Endothelial cell of umbilical vein (primary cell): ENCODE data around the gene ANKRD36. TPM values are rescaled to one million over a fixed set of nuclear protein-coding genes. Genes with fewer than 3 reads are reported as not detected.
"Not testable (repeated sequence)": the region's sequence is repeated elsewhere in the genome, so short reads cannot be mapped to it uniquely, and the experiment has no call there.

Experiments used
- BruUV-seq: library from RNA; stranded (reverse); fragments of 400-500 nt; replicated peaks from 2 replicates; lab custom pipeline; 2021; lab: Mats Ljungman, UMichigan
- CTCF ChIA-PET: fragments of 300-600, 350-600 bp; sonication (Branson Sonifier 250); formaldehyde crosslinking; loops from one replicate; lab custom pipeline; 2021; ENCODE audit warnings: antibody characterized with exemption, inconsistent platforms; lab: Charles Lee
- POLR2A ChIA-PET: fragments of 300-600, 350-600 bp; sonication (Branson Sonifier 250); formaldehyde crosslinking; loops from one replicate; lab custom pipeline; 2021; ENCODE audit warnings: antibody characterized with exemption, inconsistent platforms; lab: Charles Lee
- DNase-seq: peaks from one replicate; pipeline ENCODE4 v3.0.0-alpha.2; 2011; ENCODE audit warnings: low read depth, low spot score
- FAIRE-seq: peaks from 2 replicates; lab custom pipeline; 2011; peaks lifted over from hg19 to GRCh38; lab: Jason Lieb, UNC
- H2AFZ ChIP-seq: 2 replicates; pipeline ENCODE4 v1.6.0; 2012; ENCODE audit warnings: low read depth, low read length, control low read depth, inconsistent platforms
- H3K27ac ChIP-seq: 2 replicates; pipeline ENCODE4 v1.5.1; 2011; ENCODE audit warnings: low read depth, mild to moderate bottlenecking, control low read depth, low read length, moderate library complexity; ENCODE audit not compliant: insufficient read depth
- H3K27me3 ChIP-seq, 2 experiments: 2 replicates each; pipeline versions ENCODE4 v1.6.0 to v1.6.1; 2011; ENCODE audit warnings: low read length in 2 of 2, mixed read lengths in 1 of 2; ENCODE audit not compliant: control insufficient read depth in 2 of 2, insufficient read depth in 2 of 2
- H3K36me3 ChIP-seq, 2 experiments: 2 replicates in 1 of 2; 3 replicates in 1 of 2; pipeline ENCODE4 v1.5.1; 2011; ENCODE audit warnings: low read length in 2 of 2, mild to moderate bottlenecking in 1 of 2, moderate library complexity in 1 of 2; ENCODE audit not compliant: control insufficient read depth in 2 of 2, insufficient read depth in 2 of 2; ENCODE audit errors: extremely low read depth in 1 of 2
- H3K4me1 ChIP-seq: 3 replicates; pipeline ENCODE4 v1.5.1; 2011; ENCODE audit warnings: mild to moderate bottlenecking, low read length; ENCODE audit not compliant: control insufficient read depth, insufficient read depth; ENCODE audit errors: extremely low read depth
- H3K4me2 ChIP-seq: 2 replicates; pipeline ENCODE4 v1.6.1; 2011; ENCODE audit warnings: low read length, control low read depth, mixed read lengths; ENCODE audit not compliant: insufficient read depth
- H3K4me3 ChIP-seq, 3 experiments: fragments of 200-600 bp in 1 of 3; sonication (generic), shearing (Covaris generic) in 1 of 3; replicated peaks in 1 of 3; 2 replicates each; pipeline ENCODE4 v1.5.1; 2011 to 2016; ENCODE audit warnings: control low read depth in 3 of 3, low read length in 3 of 3, mild to moderate bottlenecking in 2 of 3, inconsistent platforms in 1 of 3, low read depth in 1 of 3, moderate library complexity in 1 of 3; ENCODE audit not compliant: insufficient read depth in 1 of 3
- H3K79me2 ChIP-seq: 2 replicates; pipeline ENCODE4 v1.6.0; 2012; ENCODE audit warnings: low read length, inconsistent platforms; ENCODE audit not compliant: control insufficient read depth, insufficient read depth
- H3K9ac ChIP-seq: replicated peaks from 2 replicates; pipeline ENCODE3; 2011; ENCODE audit warnings: low read length, control low read depth; ENCODE audit not compliant: insufficient read depth; ENCODE audit errors: extremely low read depth
- H3K9me1 ChIP-seq: replicated peaks from 3 replicates; pipeline ENCODE4 v1.6.0; 2011; ENCODE audit warnings: mild to moderate bottlenecking, low read length; ENCODE audit not compliant: control insufficient read depth, insufficient read depth; ENCODE audit errors: extremely low read depth
- H3K9me3 ChIP-seq: replicated peaks from 2 replicates; pipeline ENCODE4 v1.5.1; 2012; ENCODE audit warnings: low read length, inconsistent platforms; ENCODE audit not compliant: control insufficient read depth, insufficient read depth
- H4K20me1 ChIP-seq: replicated peaks from 2 replicates; pipeline ENCODE3; 2011; ENCODE audit warnings: mild to moderate bottlenecking, low read length; ENCODE audit not compliant: control insufficient read depth, insufficient read depth; ENCODE audit errors: extremely low read depth
- dilution Hi-C: fragments of 300-500 bp; cut with MboI; formaldehyde crosslinking; loops from one replicate; pipeline ENCODE4 v1.15.0; 2019; ENCODE audit warnings: low sequenced_read_pairs; ENCODE audit not compliant: extremely low pct_ligation_motif_present
- intact Hi-C: fragments of 100-400 bp; cut with micrococcal nuclease; formaldehyde crosslinking; loops from one replicate; pipeline ENCODE4 v1.10.0; 2022
- polyA plus RNA-seq, 4 experiments: library from polyadenylated mRNA; depleted of rRNA in 3 of 4; stranded (reverse) in 3 of 4; unstranded in 1 of 4; fragments of >200 nt; gene quantifications; 2 replicates each; pipeline versions ENCODE4 v1.2.1 to v1.2.3, GENCODE V29; 2011 to 2012; ENCODE audit warnings: missing spikeins in 1 of 4
- total RNA-seq: library from RNA; stranded (reverse); gene quantifications from 2 replicates; pipeline ENCODE4 v1.2.3, GENCODE V29; 2021

The ANKRD36 gene
- total and polyA plus RNA-seq, 2 donors (not counting 3 experiments of a cell fraction or from before 2014, with no cell fraction given): 7.2 to 91.7 TPM

DNA sequence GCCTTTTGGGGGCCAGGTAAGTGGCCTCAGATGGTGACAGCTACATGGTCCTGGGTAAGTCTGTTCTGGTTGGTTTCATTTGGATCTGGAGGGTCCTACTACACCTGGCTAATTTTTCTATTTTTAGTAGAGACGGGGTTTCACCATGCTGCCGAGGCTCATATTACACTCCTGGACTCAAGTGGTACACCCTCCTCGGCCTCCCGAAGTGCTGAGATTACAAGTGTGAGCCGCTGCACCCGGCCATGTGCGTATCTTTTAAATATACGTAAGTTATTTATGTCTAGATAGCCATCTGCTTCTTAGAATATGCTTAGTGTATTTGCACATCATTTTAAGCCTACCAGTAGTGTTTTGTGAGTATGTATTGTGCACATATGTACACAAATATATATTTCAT lies 35.7 kb upstream of the ANKRD36 start:
- H3K4me1 ChIP-seq, H3K27me3 ChIP-seq, H3K36me3 ChIP-seq, H3K4me2 ChIP-seq, CTCF ChIA-PET, H3K4me3 ChIP-seq, POLR2A ChIA-PET, H4K20me1 ChIP-seq, H3K9me1 ChIP-seq, BruUV-seq, DNase-seq, H3K27ac ChIP-seq, dilution Hi-C loops, intact Hi-C loops, H3K9me3 ChIP-seq, H3K79me2 ChIP-seq, H2AFZ ChIP-seq, H3K9ac ChIP-seq, FAIRE-seq: not testable (repeated sequence)

DNA sequence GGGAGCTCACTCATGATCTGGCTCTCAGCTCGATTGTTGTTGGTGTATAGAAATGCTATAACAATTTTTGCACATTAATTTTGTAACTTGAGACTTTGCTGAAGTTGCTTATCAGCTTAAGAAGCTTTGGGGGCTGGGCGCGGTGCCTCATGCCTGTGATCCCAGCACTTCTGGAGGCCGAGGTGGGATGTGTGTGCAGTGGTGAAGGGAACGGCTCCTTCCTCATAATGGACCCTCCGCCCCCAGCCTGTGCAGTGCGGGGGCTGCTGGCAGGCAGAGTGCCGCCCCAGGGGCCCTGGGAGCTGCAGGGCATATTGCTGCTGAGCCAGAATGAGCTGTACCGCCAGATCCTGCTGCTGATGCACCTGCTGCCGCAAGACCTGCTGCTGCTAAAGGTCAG lies 32.1 kb upstream of the ANKRD36 start:
- H3K9me3 ChIP-seq, CTCF ChIA-PET, H3K36me3 ChIP-seq, H4K20me1 ChIP-seq, H3K27ac ChIP-seq, H3K9ac ChIP-seq, H2AFZ ChIP-seq, FAIRE-seq, H3K9me1 ChIP-seq, POLR2A ChIA-PET, BruUV-seq, DNase-seq, H3K79me2 ChIP-seq, H3K4me1 ChIP-seq, dilution Hi-C loops, H3K4me2 ChIP-seq, intact Hi-C loops, H3K27me3 ChIP-seq, H3K4me3 ChIP-seq: not testable (repeated sequence)

DNA sequence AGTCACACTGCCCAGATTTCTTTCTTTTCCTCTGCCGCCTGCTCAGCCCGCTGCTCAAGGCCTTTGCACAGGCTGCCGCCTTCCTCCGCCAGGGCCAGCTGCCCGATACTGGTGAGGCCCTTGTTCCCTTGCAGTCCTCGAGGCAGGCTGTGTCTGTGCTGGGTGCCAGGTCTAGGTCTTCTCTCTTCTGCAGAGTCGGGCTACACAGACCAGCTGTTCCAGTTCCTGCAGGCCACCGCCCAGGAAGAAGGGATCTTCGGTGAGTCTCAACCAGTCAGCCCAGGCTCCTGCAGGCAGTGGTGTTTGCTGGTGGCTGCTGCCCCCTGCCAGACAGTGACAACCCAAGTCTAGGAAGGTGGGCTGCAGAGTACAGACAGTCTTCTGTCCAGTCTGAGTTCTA lies 30.7 kb upstream of the ANKRD36 start:
- H3K27me3 ChIP-seq, H3K4me2 ChIP-seq, intact Hi-C loops, H2AFZ ChIP-seq, H3K36me3 ChIP-seq, H3K27ac ChIP-seq, DNase-seq, FAIRE-seq, H3K4me1 ChIP-seq, H3K9me3 ChIP-seq, BruUV-seq, POLR2A ChIA-PET, dilution Hi-C loops, H3K4me3 ChIP-seq, H4K20me1 ChIP-seq, H3K9ac ChIP-seq, CTCF ChIA-PET, H3K9me1 ChIP-seq, H3K79me2 ChIP-seq: not testable (repeated sequence)

DNA sequence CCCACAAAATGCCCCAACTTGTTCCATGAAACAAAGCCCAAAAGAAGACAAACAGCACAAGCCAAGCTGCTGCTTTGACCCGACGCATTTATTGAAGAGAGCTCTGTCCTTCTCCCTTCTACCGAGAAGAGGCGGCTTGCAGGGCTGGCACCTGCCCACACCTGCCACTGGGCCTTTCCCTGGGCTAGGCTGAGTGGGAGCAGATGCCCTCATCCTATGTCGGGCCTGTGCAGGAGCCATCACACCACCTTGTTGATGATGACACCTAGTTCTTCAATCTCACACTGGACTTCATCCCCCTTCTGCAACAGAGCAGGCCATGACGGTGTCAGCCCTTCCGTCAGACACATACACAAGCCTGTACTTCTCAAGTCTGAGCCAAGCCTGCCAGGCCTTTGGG lies 29.4 kb upstream of the ANKRD36 start:
- POLR2A ChIA-PET, DNase-seq, FAIRE-seq, H3K36me3 ChIP-seq, dilution Hi-C loops, H3K9me3 ChIP-seq, intact Hi-C loops, H3K4me2 ChIP-seq, H3K27ac ChIP-seq, CTCF ChIA-PET, H3K9me1 ChIP-seq, H2AFZ ChIP-seq, BruUV-seq, H3K4me1 ChIP-seq, H3K4me3 ChIP-seq, H4K20me1 ChIP-seq, H3K27me3 ChIP-seq, H3K79me2 ChIP-seq, H3K9ac ChIP-seq: not testable (repeated sequence)
